GM19324 (cell line): ENCODE results near the gene ZNF493.

ENCODE experiments used
- ATAC-seq: cut with Tn5 transposase; IDR thresholded peaks from one replicate; pipeline ENCODE4 v1.9.1; 2021; ENCODE audit warnings: mild to moderate bottlenecking, moderate library complexity; ENCODE audit not compliant: unreplicated experiment, low FRiP score

Gene ZNF493

DNA sequence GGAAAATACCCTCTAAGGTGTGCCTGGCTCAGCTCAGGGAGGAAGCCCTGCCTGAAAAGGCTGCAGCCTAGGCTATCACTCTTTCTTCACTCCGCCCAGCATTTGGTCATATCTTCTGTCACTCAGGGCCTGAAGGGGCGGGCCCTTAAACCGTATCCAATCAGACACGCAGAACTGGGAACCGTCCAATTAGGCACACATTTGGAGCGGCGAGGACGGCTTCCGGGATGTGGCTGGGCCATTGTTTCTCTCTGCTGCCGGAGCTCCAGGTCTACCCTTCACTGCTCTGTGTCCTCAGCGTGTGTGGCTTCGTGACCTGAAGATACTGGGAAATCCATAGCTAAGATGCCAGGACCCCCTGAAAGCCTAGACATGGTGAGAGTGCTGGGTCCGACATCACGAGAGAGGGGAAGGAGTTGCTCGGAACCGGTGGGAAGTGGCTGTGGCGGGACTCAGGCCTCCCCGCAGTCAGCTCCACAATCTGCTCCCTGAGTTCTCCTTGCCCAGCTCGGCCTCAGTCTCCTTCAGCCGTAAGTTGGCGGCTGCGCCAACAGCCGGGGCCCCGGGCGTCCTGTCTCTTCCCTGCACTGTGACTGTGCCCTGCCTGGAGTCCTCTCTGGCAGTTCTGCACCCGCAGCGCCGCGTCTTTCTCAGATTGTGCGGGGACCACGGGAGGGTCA is at the start of gene ZNF493:
ZNF493 (plus strand) TSS at position 241 of the 680 bp plus-strand sequence; CDS start at position 346, 105 bp downstream.
- peak; percentile 100 for ATAC-seq

DNA sequence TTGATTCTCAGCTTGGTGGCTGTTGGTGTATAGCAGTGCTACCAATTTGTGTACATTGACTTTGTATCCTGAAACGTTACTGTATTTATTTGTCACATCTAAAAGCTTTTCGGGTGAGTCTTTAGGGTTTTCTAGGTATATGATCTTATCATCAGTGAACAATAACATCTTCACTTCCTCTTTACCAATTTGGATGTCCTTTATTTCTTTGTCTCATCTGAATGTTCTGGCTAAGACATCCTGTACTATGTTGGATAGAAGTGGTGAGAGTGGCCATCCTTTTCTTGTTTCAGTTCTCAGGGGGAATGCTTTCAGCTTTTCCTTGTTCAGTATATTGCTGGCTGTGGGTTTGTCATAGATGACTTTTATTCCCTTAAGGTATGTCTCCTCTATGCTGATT is 44.1 kb upstream of the ZNF493 start:
- no peak for ATAC-seq

DNA sequence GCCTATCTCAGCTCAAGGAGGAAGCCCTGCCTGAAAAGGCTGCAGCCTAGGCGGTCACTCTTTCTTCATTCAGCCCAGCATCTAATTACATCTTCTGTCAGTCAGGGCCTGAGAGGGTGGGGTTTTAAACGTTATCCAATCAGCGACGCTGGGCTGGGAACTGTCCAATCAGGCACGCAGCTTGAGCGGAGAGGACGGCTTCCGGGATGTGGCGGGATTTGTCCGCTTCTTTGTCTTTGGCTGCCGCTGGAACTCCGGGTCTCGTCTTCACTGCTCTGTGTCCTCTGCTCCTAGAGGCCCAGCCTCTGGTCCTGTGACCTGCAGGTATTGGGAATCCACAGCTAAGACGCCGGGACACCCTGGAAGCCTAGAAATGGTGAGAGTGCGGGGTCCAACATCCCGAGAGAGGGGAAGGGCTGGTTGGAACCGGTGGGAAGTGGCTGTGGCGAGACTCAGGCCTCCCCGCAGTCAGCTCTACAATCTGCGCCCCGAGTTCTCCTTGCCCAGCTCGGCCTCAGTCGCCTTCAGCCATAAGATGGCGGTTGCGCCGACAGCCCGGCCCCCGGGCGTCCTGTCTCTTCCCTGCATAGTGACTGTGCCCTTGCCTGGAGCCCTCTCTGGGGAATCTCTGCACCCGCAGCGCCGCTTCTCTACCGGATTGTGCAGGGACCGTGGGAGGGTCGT is 38.0 kb upstream of the ZNF493 start, which contains the start of gene ZNF738:
ZNF738 (plus strand) TSS at position 233 of the 684 bp plus-strand sequence; CDS start at position 374, 141 bp downstream.
- peak; percentile 94 for ATAC-seq

DNA sequence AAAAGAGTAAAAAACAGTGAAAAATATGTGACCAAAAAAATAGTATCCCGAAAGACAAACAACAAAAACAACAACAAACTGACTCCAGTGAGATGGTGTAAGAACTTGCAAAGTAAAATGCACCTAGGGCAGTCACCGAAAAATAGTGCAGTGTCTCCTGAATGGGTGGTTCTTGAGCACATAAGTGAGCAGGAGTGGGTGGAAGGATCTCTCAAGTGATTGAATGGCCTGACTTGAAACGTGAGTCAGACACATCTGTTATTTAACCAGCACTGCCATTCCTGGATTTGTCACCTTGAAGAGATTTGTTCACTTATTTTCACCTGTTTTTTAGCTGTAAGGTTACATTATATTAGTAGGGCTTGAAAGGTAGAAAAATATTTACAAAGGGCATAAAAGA is 34.6 kb upstream of the ZNF493 start:
- no peak for ATAC-seq

DNA sequence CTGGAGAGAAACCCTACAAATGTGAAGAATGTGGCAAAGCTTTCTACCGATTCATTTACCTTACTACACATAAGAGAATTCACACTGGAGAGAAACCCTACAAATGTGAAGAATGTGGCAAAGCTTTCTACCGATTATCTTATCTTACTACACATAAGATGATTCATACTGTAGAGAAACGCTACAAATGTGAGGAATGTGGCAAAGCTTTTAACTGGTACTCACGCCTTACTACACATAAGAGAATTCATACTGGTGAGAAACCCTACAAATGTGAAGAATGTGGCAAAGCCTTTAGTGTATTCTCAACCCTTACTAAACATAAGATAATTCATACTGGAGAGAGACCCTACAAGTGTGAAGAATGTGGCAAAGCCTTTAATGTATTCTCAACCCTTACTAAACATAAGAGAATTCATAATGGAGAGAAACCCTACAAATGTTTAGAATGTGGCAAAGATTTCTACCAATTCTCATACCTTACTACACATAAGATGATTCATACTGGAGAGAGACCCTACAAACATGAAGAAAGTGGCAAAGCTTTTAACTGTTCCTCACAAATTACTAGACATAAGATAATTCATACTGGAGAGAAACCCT is 12.9 kb upstream of the ZNF493 start:
- no peak for ATAC-seq

DNA sequence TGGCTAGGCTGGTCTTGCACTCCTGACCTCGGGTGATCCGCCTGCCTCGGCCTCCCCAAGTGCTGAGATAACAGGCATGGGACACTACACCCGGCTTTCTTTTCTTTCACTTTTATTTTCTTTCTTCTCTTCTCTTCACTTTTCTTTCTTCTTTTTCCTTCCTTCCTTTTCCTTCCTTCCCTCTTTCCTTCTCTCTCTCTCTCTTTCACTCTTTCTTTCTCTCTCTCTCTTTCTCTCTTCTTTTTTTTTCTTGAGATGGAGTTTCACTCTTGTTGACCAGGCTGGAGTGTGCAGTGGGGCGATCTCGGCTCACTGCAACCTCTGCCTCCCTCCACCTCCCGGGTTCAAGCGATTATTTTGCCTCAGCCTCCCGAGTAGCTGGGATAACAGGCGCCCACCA is 812 bp upstream of the ZNF493 start:
- ATAC-seq: no peak

DNA sequence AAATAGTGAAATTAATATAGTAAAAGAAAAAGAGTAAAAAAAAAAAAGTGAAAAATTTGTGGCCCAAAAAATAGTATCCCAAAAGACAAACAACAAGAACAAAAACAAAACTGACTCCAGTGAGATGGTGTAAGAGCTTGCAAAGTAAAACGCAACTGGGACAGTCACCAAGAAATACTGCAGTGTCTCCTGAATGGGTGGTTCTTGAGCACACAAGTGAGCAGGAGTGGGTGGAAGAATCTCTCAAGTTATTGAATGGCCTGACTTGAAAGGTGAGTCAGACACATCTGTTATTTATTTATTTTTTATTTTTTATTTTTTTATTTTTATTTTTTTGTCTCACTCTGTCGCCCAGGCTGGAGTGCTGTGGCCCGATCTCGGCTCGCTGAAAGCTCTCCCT is 1.9 kb downstream of the ZNF493 start:
- no peak for ATAC-seq

DNA sequence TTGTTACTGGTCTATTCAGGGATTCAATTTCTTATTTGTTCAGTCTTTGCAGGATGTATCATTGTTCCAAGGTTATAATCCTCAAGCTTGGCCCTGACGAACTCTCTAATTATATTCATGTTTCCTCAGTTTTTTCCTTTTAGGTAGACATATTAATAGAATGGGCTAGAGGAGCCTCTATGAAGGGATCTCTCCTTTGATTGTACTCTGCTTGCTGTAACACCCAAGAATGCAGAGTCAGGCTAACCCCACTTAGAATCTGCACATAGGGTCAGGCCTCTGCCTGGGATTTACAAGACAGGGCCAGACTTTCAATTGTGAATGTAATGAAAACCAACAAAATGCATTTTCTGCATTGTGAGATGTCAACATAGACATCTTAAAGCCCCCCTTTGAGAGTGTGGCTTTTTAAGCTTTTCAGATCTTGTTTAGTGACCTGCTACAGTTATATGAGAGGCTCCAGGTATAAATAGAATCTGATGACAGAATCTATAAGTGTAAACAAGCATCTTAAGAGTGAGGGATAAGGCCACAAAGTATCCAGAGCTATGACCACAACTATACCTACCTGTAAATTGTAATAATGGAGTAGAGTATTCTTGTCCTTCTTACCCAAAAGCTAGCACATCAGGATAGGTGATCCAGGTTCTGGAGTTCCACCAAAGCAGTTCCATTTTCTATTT is 5.5 kb downstream of the ZNF493 start:
- ATAC-seq: no peak

- ATAC-seq: no peak
Observed at GRCh38 chr19:21410166-21410565, 13.2 kb downstream of the ZNF493 start.

DNA sequence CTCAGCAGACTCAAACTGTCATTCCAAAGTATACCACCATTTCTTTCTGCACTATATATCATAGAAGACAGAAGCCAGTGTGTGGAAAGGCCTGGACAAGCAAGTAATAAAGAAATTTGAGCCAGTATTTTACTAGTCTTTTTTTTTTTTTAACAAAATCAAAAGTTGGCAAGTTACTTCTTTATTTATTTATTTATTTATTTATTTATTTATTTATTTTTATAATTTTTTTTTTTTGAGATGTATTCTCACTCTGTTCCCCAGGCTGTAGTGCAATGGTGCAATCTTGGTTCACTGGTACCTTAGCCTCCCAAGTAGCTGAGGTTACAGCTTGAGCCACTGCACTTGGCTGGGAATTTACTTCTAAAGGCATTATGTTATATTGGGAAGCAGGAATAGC is 25.3 kb downstream of the ZNF493 start:
- ATAC-seq: no peak

DNA sequence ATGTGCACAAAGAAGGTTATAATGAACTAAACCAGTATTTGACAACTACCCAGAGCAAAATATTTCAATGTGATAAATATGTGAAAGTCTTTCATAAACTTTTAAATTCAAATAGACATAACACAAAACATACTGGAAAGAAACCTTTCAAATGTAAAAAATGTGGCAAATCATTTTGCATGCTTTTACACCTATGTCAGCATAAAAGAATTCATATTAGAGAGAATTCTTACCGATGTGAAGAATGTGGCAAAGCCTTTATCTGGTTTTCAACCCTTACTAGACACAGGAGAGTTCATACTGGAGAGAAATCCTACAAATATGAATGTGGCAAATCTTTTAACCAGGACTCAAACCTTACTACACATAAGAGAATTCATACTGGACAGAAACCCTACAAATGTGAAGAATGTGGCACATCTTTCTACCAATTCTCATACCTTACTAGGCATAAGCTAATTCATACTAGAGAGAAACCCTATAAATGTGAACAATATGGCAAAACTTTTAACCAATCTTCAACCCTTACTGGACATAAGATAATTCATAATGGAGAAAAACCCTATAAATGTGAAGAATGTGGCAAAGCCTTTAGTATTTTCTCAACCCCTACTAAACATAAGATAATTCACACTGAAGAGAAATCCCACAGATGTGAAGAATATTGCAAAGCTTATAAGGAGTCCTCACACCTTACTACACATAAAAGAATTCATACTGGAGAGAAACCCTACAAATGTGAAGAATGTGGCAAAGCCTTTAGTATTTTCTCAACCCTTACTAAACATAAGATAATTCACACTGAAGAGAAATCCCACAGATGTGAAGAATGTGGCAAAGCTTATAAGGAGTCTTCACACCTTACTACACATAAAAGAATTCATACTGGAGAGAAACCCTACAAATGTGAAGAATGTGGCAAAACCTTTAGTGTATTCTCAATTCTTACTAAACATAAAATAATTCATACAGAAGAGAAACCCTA is 26.4 kb downstream of the ZNF493 start:
- no peak for ATAC-seq

DNA sequence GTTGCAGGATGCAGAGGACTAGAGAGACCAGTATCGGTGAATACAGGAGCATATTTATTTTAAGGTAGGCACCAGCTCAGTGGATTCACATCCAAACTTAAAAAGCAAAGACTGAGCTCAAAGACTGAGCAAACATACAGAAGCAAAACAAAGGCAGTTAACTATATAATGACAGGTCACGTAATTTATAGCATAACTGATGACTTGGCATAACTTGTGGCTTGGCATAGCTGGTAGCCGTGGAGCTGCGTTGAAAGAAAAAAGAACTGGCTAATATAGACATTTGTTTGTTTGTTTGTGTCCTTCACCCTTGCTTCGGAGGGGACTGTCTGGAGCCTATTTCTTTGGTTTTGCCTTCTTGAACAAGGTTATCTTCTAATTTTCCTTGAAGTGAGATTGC is 33.7 kb downstream of the ZNF493 start:
- ATAC-seq: no peak

GRCh38 chr19:21432590-21432989 is 35.7 kb downstream of the ZNF493 start:
- no peak for ATAC-seq

GRCh38 chr19:21434516-21434915 is 37.6 kb downstream of the ZNF493 start:
- no peak for ATAC-seq

GRCh38 chr19:21434967-21435544 is 38.1 kb downstream of the ZNF493 start:
- ATAC-seq: no peak

DNA sequence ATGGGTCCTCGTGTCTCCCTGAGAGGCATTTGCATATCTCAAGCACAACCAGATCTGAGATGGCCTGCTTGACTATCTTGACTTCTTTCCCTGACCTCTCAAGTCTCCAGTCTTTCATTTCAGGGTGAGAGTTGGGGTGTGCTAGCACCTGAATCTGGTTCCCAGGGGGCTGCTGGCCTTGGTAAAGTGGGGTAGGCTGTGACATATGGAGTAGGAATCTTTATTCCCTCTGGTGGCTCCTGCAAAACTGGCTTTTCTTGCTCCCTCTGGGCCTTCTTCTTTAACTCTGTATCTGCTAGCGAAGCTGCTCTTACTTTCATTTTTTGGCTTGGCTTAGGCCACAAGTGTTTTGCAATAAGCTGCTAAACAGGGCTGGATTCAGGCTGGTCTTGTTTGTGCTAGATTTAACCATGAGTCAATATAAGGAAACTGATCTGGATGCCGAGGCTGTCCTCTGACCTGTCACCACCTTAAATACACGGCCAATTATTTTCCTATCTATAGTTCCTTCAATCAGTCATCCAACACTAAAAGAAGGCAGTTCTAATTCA is 42.3 kb downstream of the ZNF493 start:
- ATAC-seq: no peak

GRCh38 chr19:21440321-21440720 is 43.4 kb downstream of the ZNF493 start:
- ATAC-seq: no peak

DNA sequence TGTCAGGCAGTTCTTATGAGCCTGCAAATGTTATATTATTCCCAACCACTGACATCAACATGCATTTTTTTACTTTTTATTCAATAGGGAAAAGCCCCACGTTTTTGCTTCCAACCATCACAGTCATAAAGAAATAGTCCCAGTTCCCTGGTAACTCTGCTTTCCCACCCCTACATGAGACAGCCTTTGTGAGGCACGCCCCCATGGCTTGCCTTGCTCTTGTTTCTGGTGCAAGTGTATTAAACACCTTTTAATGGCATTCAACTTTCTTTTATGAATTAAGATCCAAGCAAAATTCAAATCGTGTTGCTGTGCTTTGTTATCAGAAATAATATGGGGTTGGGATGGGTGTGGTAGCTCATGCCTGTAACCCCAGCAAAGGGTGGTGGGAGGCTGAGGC is 54.3 kb downstream of the ZNF493 start:
- ATAC-seq: no peak

DNA sequence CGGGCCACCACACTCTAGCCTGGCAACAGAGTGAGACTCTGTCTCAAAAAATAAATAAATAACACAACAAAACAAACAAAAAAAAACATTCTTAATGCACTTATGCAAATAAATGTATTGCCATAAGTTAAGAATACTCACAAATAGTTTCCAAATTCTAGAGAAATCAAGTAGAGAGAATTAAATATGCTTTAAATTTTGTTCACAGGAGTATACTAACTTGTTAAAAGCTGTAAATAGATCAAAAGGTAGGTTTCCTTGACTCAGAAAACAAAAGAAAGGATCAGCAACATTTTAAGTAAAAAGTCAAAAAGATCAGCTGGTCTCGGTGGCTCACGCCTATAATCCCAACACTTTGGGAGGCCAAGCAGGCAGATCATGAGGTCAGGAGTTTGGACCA is 58.0 kb downstream of the ZNF493 start:
- ATAC-seq: no peak
